ENCODE measurements around the gene OTOG. TPM values are rescaled to one million over a fixed set of nuclear protein-coding genes. Genes with fewer than 3 reads are reported as not detected.

OTOG gene
- total and polyA plus RNA-seq, 2 donors (not counting 1 experiment from before 2014, with no cell fraction given), result not detected

DNA sequence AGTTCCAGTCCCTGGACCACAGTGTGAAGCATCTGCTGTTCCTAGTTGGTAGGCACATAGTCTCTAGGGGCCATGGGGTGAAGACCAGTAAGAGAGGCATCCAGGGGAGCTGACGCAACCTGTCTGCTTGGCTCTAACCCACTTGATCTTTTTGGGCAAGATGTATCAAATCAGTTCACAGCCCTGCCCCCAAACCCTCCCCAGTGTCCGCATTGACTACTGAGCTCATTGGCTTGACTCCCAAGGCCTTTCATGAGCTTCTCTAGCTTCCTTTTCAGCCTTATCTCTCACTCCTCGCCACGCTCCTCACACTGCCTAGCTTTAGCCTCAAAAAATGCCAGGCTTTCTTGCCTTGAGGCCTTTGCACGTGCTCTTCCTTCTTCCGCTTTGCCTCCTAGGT, 40.7 kb upstream of the OTOG start:
- no peak overlapping the region for H2AFZ ChIP-seq (ENCODE audit: insufficient read depth, low read depth, low read length, poor library complexity, severe bottlenecking)
- no peaks in the 10 kb centered on the region for H3K4me1 Mint-ChIP-seq
- no peaks in the 10 kb centered on the region for H3K36me3 ChIP-seq (replicated peaks in 1 of 2; ENCODE audit: control extremely low read depth in 1 of 2, control insufficient read depth in 1 of 2, extremely low read depth in 1 of 2, insufficient read depth in 2 of 2, low read length in 1 of 2)
- H4K20me1 ChIP-seq (ENCODE audit: control insufficient read depth, insufficient read depth, low read length, poor library complexity, severe bottlenecking), result no peaks in the 10 kb centered on the region
- no peak overlapping the region for H3K4me3 Mint-ChIP-seq
- H3K9me3 ChIP-seq (ENCODE audit: control extremely low read depth in 1 of 3, control insufficient read depth in 2 of 3, insufficient read depth in 1 of 3, low read length in 2 of 3), result no peaks in the 10 kb centered on the region
- H3K4me1 ChIP-seq (ENCODE audit: control insufficient read depth in 2 of 2, insufficient read depth in 2 of 2, low read length in 2 of 2), result no peaks in the 10 kb centered on the region
- H3K27me3 ChIP-seq (replicated peaks in 1 of 4; ENCODE audit: control extremely low read depth in 1 of 4, control insufficient read depth in 3 of 4, insufficient read depth in 4 of 4, low read length in 3 of 4), result no peaks in the 10 kb centered on the region
- TF ChIP-seq EZH2 (IDR thresholded peaks at IDR 0.05; ENCODE audit: borderline replicate concordance, insufficient read depth, low read depth, low read length, poor library complexity, severe bottlenecking), result no peak
- TF ChIP-seq, protein P1, sequence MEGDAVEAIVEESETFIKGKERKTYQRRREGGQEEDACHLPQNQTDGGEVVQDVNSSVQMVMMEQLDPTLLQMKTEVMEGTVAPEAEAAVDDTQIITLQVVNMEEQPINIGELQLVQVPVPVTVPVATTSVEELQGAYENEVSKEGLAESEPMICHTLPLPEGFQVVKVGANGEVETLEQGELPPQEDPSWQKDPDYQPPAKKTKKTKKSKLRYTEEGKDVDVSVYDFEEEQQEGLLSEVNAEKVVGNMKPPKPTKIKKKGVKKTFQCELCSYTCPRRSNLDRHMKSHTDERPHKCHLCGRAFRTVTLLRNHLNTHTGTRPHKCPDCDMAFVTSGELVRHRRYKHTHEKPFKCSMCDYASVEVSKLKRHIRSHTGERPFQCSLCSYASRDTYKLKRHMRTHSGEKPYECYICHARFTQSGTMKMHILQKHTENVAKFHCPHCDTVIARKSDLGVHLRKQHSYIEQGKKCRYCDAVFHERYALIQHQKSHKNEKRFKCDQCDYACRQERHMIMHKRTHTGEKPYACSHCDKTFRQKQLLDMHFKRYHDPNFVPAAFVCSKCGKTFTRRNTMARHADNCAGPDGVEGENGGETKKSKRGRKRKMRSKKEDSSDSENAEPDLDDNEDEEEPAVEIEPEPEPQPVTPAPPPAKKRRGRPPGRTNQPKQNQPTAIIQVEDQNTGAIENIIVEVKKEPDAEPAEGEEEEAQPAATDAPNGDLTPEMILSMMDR (IDR thresholded peaks at IDR 0.05), result no peak
- no peak overlapping the region for H3K4me3 ChIP-seq (ENCODE audit: control extremely low read depth in 1 of 5, extremely low read depth in 1 of 5, insufficient read depth in 1 of 5, low read depth in 2 of 5, low read length in 4 of 5)
- CTCF ChIA-PET, result interaction anchor here (1.0 to 7.7 kb wide), 4 partner anchors 106 to 572 kb away, joined by 3 to 116 read pairs (median 17); partner anchors contain the start of gene KCNJ11
- H3K27ac ChIP-seq (ENCODE audit: low read length in 2 of 2), result no peak overlapping the region
- intact Hi-C loops (cut with micrococcal nuclease), result loop anchor here (10.0 kb wide), 1 partner anchor 562 kb away; no protein-coding TSS in a partner anchor
- H3K79me2 ChIP-seq (ENCODE audit: control insufficient read depth, insufficient read depth, low read length), result no peaks in the 10 kb centered on the region
- H3K27me3 Mint-ChIP-seq, result peaks cover 17% of the 10 kb centered on the region
- H3K9me3 Mint-ChIP-seq (ENCODE audit: insufficient read depth), result no peaks in the 10 kb centered on the region
- no peak for ATAC-seq (ENCODE audit: low read depth)
- H3K27ac Mint-ChIP-seq, result no peak overlapping the region
- 98% methylated on average over 6 of the region's 6 CpGs for WGBS (ENCODE audit: insufficient coverage)
- H3K9ac ChIP-seq (ENCODE audit: low read length), result no peak overlapping the region
- POLR2A ChIA-PET, result no interaction called here
- DNase-seq, result no peak
- H3K4me2 ChIP-seq (replicated peaks; ENCODE audit: low read depth, low read length, poor library complexity, severe bottlenecking), result no peak overlapping the region

DNA sequence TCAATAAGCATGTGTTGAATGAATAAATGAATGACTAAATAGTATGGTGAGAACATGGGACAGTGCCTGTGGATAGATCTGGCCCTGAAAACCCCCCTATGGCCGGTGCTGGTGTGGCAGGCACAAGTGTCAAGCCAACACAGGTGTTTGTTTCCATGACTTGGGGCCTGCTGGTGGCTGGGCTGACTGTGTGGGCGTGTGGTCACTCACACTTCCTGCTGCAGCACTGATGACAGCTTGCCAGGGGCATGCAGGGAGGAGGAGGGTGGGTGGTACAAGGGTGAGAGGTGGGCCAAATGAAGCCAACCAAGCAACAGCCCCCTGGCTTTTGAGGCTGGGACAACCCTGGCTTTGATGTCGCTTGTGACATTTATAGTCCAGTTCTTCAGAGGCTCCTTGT, 40.1 kb upstream of the OTOG start:
- ChIA-PET POLR2A (no interaction called here), CTCF (interaction anchor here (1.7 to 7.7 kb wide), 3 partner anchors 107 to 123 kb away, joined by 3 to 116 read pairs (median 31); partner anchors contain the start of gene KCNJ11)
- H3K4me1 Mint-ChIP-seq, result no peaks in the 10 kb centered on the region
- no peaks in the 10 kb centered on the region for H3K36me3 ChIP-seq (replicated peaks in 1 of 2; ENCODE audit: control extremely low read depth in 1 of 2, control insufficient read depth in 1 of 2, extremely low read depth in 1 of 2, insufficient read depth in 2 of 2, low read length in 1 of 2)
- no peak overlapping the region for H3K27ac ChIP-seq (ENCODE audit: low read length in 2 of 2)
- H3K27me3 Mint-ChIP-seq, result peaks cover 19% of the 10 kb centered on the region
- H3K27ac Mint-ChIP-seq, result no peak overlapping the region
- no peak overlapping the region for H3K4me3 ChIP-seq (ENCODE audit: control extremely low read depth in 1 of 5, extremely low read depth in 1 of 5, insufficient read depth in 1 of 5, low read depth in 2 of 5, low read length in 4 of 5)
- no peaks in the 10 kb centered on the region for H3K27me3 ChIP-seq (replicated peaks in 1 of 4; ENCODE audit: control extremely low read depth in 1 of 4, control insufficient read depth in 3 of 4, insufficient read depth in 4 of 4, low read length in 3 of 4)
- H3K4me1 ChIP-seq (ENCODE audit: control insufficient read depth in 2 of 2, insufficient read depth in 2 of 2, low read length in 2 of 2), result no peaks in the 10 kb centered on the region
- H3K9me3 ChIP-seq (ENCODE audit: control extremely low read depth in 1 of 3, control insufficient read depth in 2 of 3, insufficient read depth in 1 of 3, low read length in 2 of 3), result no peaks in the 10 kb centered on the region
- H4K20me1 ChIP-seq (ENCODE audit: control insufficient read depth, insufficient read depth, low read length, poor library complexity, severe bottlenecking), result no peaks in the 10 kb centered on the region
- WGBS (ENCODE audit: insufficient coverage), result 67% methylated on average over 3 of the region's 3 CpGs
- intact Hi-C loops (cut with micrococcal nuclease), result loop anchor here (10.0 kb wide), 1 partner anchor 562 kb away; no protein-coding TSS in a partner anchor
- H3K9ac ChIP-seq (ENCODE audit: low read length), result no peak overlapping the region
- H2AFZ ChIP-seq (ENCODE audit: insufficient read depth, low read depth, low read length, poor library complexity, severe bottlenecking), result no peak overlapping the region
- H3K4me2 ChIP-seq (replicated peaks; ENCODE audit: low read depth, low read length, poor library complexity, severe bottlenecking), result no peak overlapping the region
- ATAC-seq (ENCODE audit: low read depth), result no peak
- TF ChIP-seq, protein P1 (IDR thresholded peaks at IDR 0.05), result no peak
- no peak for TF ChIP-seq EZH2 (IDR thresholded peaks at IDR 0.05; ENCODE audit: borderline replicate concordance, insufficient read depth, low read depth, low read length, poor library complexity, severe bottlenecking)
- no peak for DNase-seq
- no peaks in the 10 kb centered on the region for H3K79me2 ChIP-seq (ENCODE audit: control insufficient read depth, insufficient read depth, low read length)
- H3K4me3 Mint-ChIP-seq, result no peak overlapping the region
- H3K9me3 Mint-ChIP-seq (ENCODE audit: insufficient read depth), result no peaks in the 10 kb centered on the region
